Osteoblast (primary cell): ENCODE measurements around the gene FBLN1. TPM values are rescaled to one million over a fixed set of nuclear protein-coding genes. Genes with fewer than 3 reads are reported as not detected.
"Not testable (repeated sequence)": the region's sequence is repeated elsewhere in the genome, so short reads cannot be mapped to it uniquely, and the experiment has no call there.

Experiments
- DNase-seq: peaks from one replicate; pipeline ENCODE4 v3.0.0; 2011; ENCODE audit warnings: low spot score, mixed read lengths; ENCODE audit not compliant: insufficient read length; ENCODE audit errors: missing footprints
- H2AFZ ChIP-seq: 2 replicates; pipeline ENCODE4 v1.6.0; 2011; ENCODE audit warnings: mild to moderate bottlenecking, low read length
- H3K27ac ChIP-seq: 2 replicates; pipeline ENCODE4 v1.5.1; 2011; ENCODE audit warnings: mild to moderate bottlenecking, low read depth, low read length, moderate library complexity
- H3K27me3 ChIP-seq: 2 replicates; pipeline ENCODE4 v1.6.0; 2012; ENCODE audit warnings: mild to moderate bottlenecking, control low read depth, inconsistent platforms, low read length, moderate library complexity; ENCODE audit not compliant: insufficient read depth
- H3K36me3 ChIP-seq: 2 replicates; pipeline ENCODE4 v1.5.1; 2011; ENCODE audit warnings: mild to moderate bottlenecking, low read length, control low read depth, moderate library complexity; ENCODE audit not compliant: insufficient read depth
- H3K4me1 ChIP-seq: 2 replicates; pipeline ENCODE4 v1.5.1; 2011; ENCODE audit warnings: mild to moderate bottlenecking, low read length, control low read depth, moderate library complexity; ENCODE audit not compliant: insufficient read depth
- H3K4me2 ChIP-seq: 2 replicates; pipeline ENCODE4 v1.6.0; 2011; ENCODE audit warnings: mild to moderate bottlenecking, low read length; ENCODE audit not compliant: insufficient read depth
- H3K4me3 ChIP-seq: fragments of 200-600 bp; sonication (generic); 3 replicates; pipeline ENCODE4 v1.5.1; 2012; ENCODE audit warnings: mild to moderate bottlenecking, low read length, inconsistent platforms; ENCODE audit not compliant: insufficient read depth
- H3K79me2 ChIP-seq: 2 replicates; pipeline ENCODE4 v1.6.0; 2012; ENCODE audit warnings: mild to moderate bottlenecking, low read length, control low read depth, inconsistent platforms; ENCODE audit not compliant: insufficient read depth
- H3K9me3 ChIP-seq: 2 replicates; pipeline ENCODE4 v1.5.1; 2011; ENCODE audit warnings: low read depth, low read length, control low read depth
- H4K20me1 ChIP-seq: 2 replicates; pipeline ENCODE4 v1.6.0; 2012; ENCODE audit warnings: mild to moderate bottlenecking, low read length, control low read depth; ENCODE audit not compliant: insufficient read depth
- CTCF ChIP-seq: IDR thresholded peaks from 2 replicates; pipeline ENCODE4 v1.5.1; 2011; ENCODE audit warnings: mild to moderate bottlenecking, low read depth, low read length, moderate library complexity; ENCODE audit errors: extremely low read depth
- total RNA-seq: library from RNA; depleted of rRNA; stranded (reverse); fragments of >200 nt; gene quantifications from 2 replicates; pipeline ENCODE4 v1.2.3, GENCODE V29; 2012

The FBLN1 gene
- total RNA-seq, 1 donor = 88.3 TPM

- DNase-seq = no peak
- Histone ChIP-seq H3K36me3 (peaks cover 7% of the 10 kb centered on the region), H3K4me2 (no peak overlapping the region), H3K79me2 (no peaks in the 10 kb centered on the region), H3K27me3 (no peaks in the 10 kb centered on the region), H3K4me3 (no peak overlapping the region), H2AFZ (no peak overlapping the region), H3K27ac (no peak overlapping the region), H4K20me1 (no peaks in the 10 kb centered on the region), H3K9me3 (no peaks in the 10 kb centered on the region), H3K4me1 (peaks cover 16% of the 10 kb centered on the region)
- TF ChIP-seq CTCF = no peak
These were observed 38.8 kb downstream of the FBLN1 start for GRCh38 chr22:45541382-45541979.

- no peaks in the 10 kb centered on the region for H3K9me3 ChIP-seq
- DNase-seq = peak; percentile 26
- H3K79me2 ChIP-seq = no peaks in the 10 kb centered on the region
- no peak overlapping the region for H3K4me2 ChIP-seq
- TF ChIP-seq CTCF = no peak
- no peaks in the 10 kb centered on the region for H3K27me3 ChIP-seq
- no peak overlapping the region for H3K4me3 ChIP-seq
- H2AFZ ChIP-seq = no peak overlapping the region
- H4K20me1 ChIP-seq = no peaks in the 10 kb centered on the region
- peaks cover 7% of the 10 kb centered on the region for H3K36me3 ChIP-seq
- H3K4me1 ChIP-seq = peaks cover 16% of the 10 kb centered on the region
- H3K27ac ChIP-seq = no peak overlapping the region
These were observed 39.4 kb downstream of the FBLN1 start for GRCh38 chr22:45542001-45542520.

GRCh38 chr22:45542736-45543135 lies 40.1 kb downstream of the FBLN1 start:
- H3K9me3 ChIP-seq, H2AFZ ChIP-seq, H3K36me3 ChIP-seq, H3K4me2 ChIP-seq, H4K20me1 ChIP-seq, H3K79me2 ChIP-seq, H3K4me3 ChIP-seq, H3K27me3 ChIP-seq, H3K27ac ChIP-seq: not testable (repeated sequence)
- peak; percentile 48 for DNase-seq
- peaks cover 11% of the 10 kb centered on the region for H3K4me1 ChIP-seq

GRCh38 chr22:45543243-45543642 lies 40.6 kb downstream of the FBLN1 start:
- no peak overlapping the region for H3K27ac ChIP-seq
- no peak overlapping the region for H3K4me2 ChIP-seq
- no peaks in the 10 kb centered on the region for H3K27me3 ChIP-seq
- H4K20me1 ChIP-seq = no peaks in the 10 kb centered on the region
- no peak overlapping the region for H3K4me3 ChIP-seq
- DNase-seq = peak; percentile 9
- peaks cover 6% of the 10 kb centered on the region for H3K4me1 ChIP-seq
- no peak overlapping the region for H2AFZ ChIP-seq
- H3K9me3 ChIP-seq = no peaks in the 10 kb centered on the region
- H3K36me3 ChIP-seq = peaks cover 11% of the 10 kb centered on the region
- no peaks in the 10 kb centered on the region for H3K79me2 ChIP-seq
- TF ChIP-seq CTCF = no peak
